ENCODE measurements around the gene ISCU. TPM values are rescaled to one million over a fixed set of nuclear protein-coding genes. Genes with fewer than 3 reads are reported as not detected.

ISCU gene
- total RNA-seq, 1 donor from 2014 or later: 136 TPM

GRCh38 chr12:108530161-108530560, 32.2 kb upstream of the ISCU start:
- H3K9me3 ChIP-seq: no peaks in the 10 kb centered on the region
- H3K4me3 ChIP-seq: no peak overlapping the region
- no peaks in the 10 kb centered on the region for H3K4me1 ChIP-seq
- H3K36me3 ChIP-seq: peaks cover 82 to 99% of the 10 kb centered on the region in 2 donors
- no peaks in the 10 kb centered on the region for H3K27me3 ChIP-seq
- TF ChIP-seq CTCF (IDR thresholded peaks at IDR 0.05): no peak
- intact Hi-C loops (cut with DNase I): no loop called here
- DNase-seq (ENCODE audit: low spot score in 2 of 2): no peak
- no peak overlapping the region for H3K27ac ChIP-seq

- no peak overlapping the region for H3K27ac ChIP-seq
- H3K4me3 ChIP-seq: no peak overlapping the region
- DNase-seq (ENCODE audit: low spot score in 2 of 2): no peak
- H3K9me3 ChIP-seq: no peaks in the 10 kb centered on the region
- TF ChIP-seq CTCF (IDR thresholded peaks at IDR 0.05): no peak
- H3K4me1 ChIP-seq: no peaks in the 10 kb centered on the region
- intact Hi-C loops (cut with DNase I): no loop called here
- H3K27me3 ChIP-seq: no peaks in the 10 kb centered on the region
- peaks cover 75 to 98% of the 10 kb centered on the region in 2 donors for H3K36me3 ChIP-seq
Measured at GRCh38 chr12:108531929-108532848, 30.2 kb upstream of the ISCU start.

- DNase-seq (ENCODE audit: low spot score in 2 of 2): no peak
Measured at GRCh38 chr12:108538146-108538545, 24.2 kb upstream of the ISCU start.

GRCh38 chr12:108538616-108539195, 23.7 kb upstream of the ISCU start:
- Histone ChIP-seq H3K27me3 (no peaks in the 10 kb centered on the region), H3K27ac (no peak overlapping the region), H3K4me1 (no peaks in the 10 kb centered on the region), H3K4me3 (no peak overlapping the region), H3K9me3 (no peaks in the 10 kb centered on the region), H3K36me3 (peaks cover 37 to 75% of the 10 kb centered on the region in 2 donors)
- no peak for TF ChIP-seq CTCF (IDR thresholded peaks at IDR 0.05)
- no peak for DNase-seq (ENCODE audit: low spot score in 2 of 2)
- intact Hi-C loops (cut with DNase I): no loop called here

More at GRCh38 chr12:108538146-108538545, 24.2 kb upstream of the ISCU start:
- Histone ChIP-seq H3K27ac (no peak overlapping the region), H3K9me3 (no peaks in the 10 kb centered on the region), H3K27me3 (no peaks in the 10 kb centered on the region), H3K4me1 (no peaks in the 10 kb centered on the region), H3K4me3 (no peak overlapping the region), H3K36me3 (peaks cover 38 to 75% of the 10 kb centered on the region in 2 donors)
- TF ChIP-seq CTCF (IDR thresholded peaks at IDR 0.05): no peak
- intact Hi-C loops (cut with DNase I): no loop called here

DNA sequence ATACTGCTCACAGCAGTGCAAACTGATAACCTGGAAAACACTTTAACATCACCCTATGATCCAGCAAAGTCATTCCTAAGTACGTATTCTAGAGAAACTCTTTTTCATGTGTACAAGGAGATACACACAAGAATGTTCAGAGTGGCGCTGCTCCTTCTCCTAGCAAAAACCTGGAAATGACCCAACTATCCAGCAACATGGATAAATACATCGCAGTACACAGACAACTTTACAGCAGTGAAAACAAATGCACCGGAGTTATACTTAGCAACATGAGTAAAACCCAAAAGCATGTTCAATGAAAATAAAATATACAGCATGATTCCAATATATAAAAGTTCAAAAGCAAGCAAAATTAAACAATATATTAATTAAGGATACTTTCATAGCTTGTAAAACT, 20.1 kb upstream of the ISCU start:
- no peak overlapping the region for H3K4me3 ChIP-seq
- H3K4me1 ChIP-seq: no peaks in the 10 kb centered on the region
- H3K9me3 ChIP-seq: no peaks in the 10 kb centered on the region
- H3K27me3 ChIP-seq: no peaks in the 10 kb centered on the region
- peaks cover 44 to 76% of the 10 kb centered on the region in 2 donors for H3K36me3 ChIP-seq
- TF ChIP-seq CTCF (IDR thresholded peaks at IDR 0.05): no peak
- DNase-seq (ENCODE audit: low spot score in 2 of 2): no peak
- intact Hi-C loops (cut with DNase I): no loop called here
- H3K27ac ChIP-seq: no peak overlapping the region
